HCT116 (cell line): Measurements from ENCODE around the gene TJP3. TPM values are rescaled to one million over a fixed set of nuclear protein-coding genes. Genes with fewer than 3 reads are reported as not detected.

Experiments
- ATAC-seq: fragments of 200-7000 bp; cut with Tn5 transposase; 2 replicates; pipeline ENCODE4 v1.9.1; 2020; ENCODE audit warnings: mild to moderate bottlenecking, moderate library complexity
- BruUV-seq: library from RNA; stranded (reverse); fragments of 400-500 nt; replicated peaks from 2 replicates; lab custom pipeline; 2021; lab: Mats Ljungman, UMichigan
- CTCF ChIA-PET: fragments of 300-600 bp; sonication (Branson Sonifier 250); formaldehyde crosslinking; loops from one replicate; lab custom pipeline; 2021; ENCODE audit warnings: antibody characterized with exemption; lab: Charles Lee
- POLR2A ChIA-PET: fragments of 300-600, 350-600 bp; sonication (Branson Sonifier 250); formaldehyde crosslinking; loops from one replicate; lab custom pipeline; 2021; ENCODE audit warnings: antibody characterized with exemption; lab: Charles Lee
- RAD21 ChIA-PET, 2 experiments: fragments of 300-600 bp; sonication (Branson Sonifier 250); formaldehyde crosslinking; loops; one replicate each; lab custom pipeline; 2023; ENCODE audit warnings: low total read pairs in 2 of 2; ENCODE audit not compliant: uncharacterized antibody in 2 of 2, unreplicated experiment in 2 of 2, low non-redundant PET in 1 of 2; lab: Charles Lee
- DNase-seq: peaks from one replicate; pipeline ENCODE4 v3.0.0-alpha.2; 2010; ENCODE audit warnings: low read depth, low spot score
- H2AFZ ChIP-seq: fragments of 200-600 bp; shearing (Covaris generic), sonication (generic); 2 replicates; pipeline ENCODE4 v1.6.1; 2017; ENCODE audit warnings: low read depth, mixed run types, mixed read lengths, antibody characterized with exemption, low read length; ENCODE audit not compliant: poor library complexity, severe bottlenecking
- H3K27ac ChIP-seq: 2 replicates; pipeline ENCODE4 v1.5.1; 2012; ENCODE audit warnings: low read depth, low read length
- H3K27me3 ChIP-seq: fragments of 200-600 bp; sonication (generic); 2 replicates; pipeline ENCODE4 v1.6.1; 2016; ENCODE audit warnings: mixed run types, low read length, mixed read lengths; ENCODE audit not compliant: insufficient read depth
- H3K36me3 ChIP-seq, 2 experiments: fragments of 200-500 bp in 1 of 2; fragments of 200-600 bp in 1 of 2; sonication (Bioruptor generic) in 1 of 2; sonication (generic) in 1 of 2; 2 replicates each; pipeline versions ENCODE4 v1.5.1 to v1.6.1; 2014 to 2016; ENCODE audit warnings: low read length in 2 of 2, inconsistent platforms in 1 of 2, mixed read lengths in 1 of 2, mixed run types in 1 of 2; ENCODE audit not compliant: insufficient read depth in 2 of 2, control insufficient read depth in 1 of 2
- H3K4me1 ChIP-seq, 2 experiments: fragments of 200-600 bp in 1 of 2; sonication (generic) in 1 of 2; 2 replicates each; pipeline versions ENCODE4 v1.5.1 to v1.6.1; 2012 to 2017; ENCODE audit warnings: low read length in 2 of 2, inconsistent platforms in 1 of 2, mild to moderate bottlenecking in 1 of 2, mixed read lengths in 1 of 2, mixed run types in 1 of 2, moderate library complexity in 1 of 2; ENCODE audit not compliant: insufficient read depth in 2 of 2, control insufficient read depth in 1 of 2
- H3K4me2 ChIP-seq: fragments of 200-600 bp; sonication (generic); 2 replicates; pipeline ENCODE4 v1.6.1; 2017; ENCODE audit warnings: mixed run types, low read length, mixed read lengths
- H3K4me3 ChIP-seq, 2 experiments: fragments of 200-600 bp in 1 of 2; sonication (generic) in 1 of 2; replicated peaks in 1 of 2; 2 replicates each; pipeline ENCODE4 v1.5.1; 2011 to 2016; ENCODE audit warnings: low read length in 2 of 2, control low read depth in 1 of 2, low read depth in 1 of 2, mild to moderate bottlenecking in 1 of 2, mixed read lengths in 1 of 2, mixed run types in 1 of 2
- H3K79me2 ChIP-seq: fragments of 200-600 bp; sonication (generic); 2 replicates; pipeline ENCODE4 v1.6.1; 2017; ENCODE audit warnings: mild to moderate bottlenecking, mixed run types, low read length, moderate library complexity, mixed read lengths; ENCODE audit not compliant: insufficient read depth
- H3K9ac ChIP-seq: fragments of 200-600 bp; sonication (generic); 2 replicates; pipeline ENCODE4 v1.6.1; 2016; ENCODE audit warnings: low read length, mixed read lengths
- H3K9me2 ChIP-seq: fragments of 200-600 bp; sonication (generic), shearing (Covaris generic); 2 replicates; pipeline ENCODE4 v1.6.1; 2017; ENCODE audit warnings: mixed run types, mild to moderate bottlenecking, moderate library complexity; ENCODE audit not compliant: insufficient read depth
- H3K9me3 ChIP-seq, 2 experiments: fragments of 200-500 bp in 1 of 2; fragments of 200-600 bp in 1 of 2; sonication (Bioruptor generic) in 1 of 2; sonication (generic) in 1 of 2; 2 replicates each; pipeline ENCODE4 v1.6.1; 2014 to 2017; ENCODE audit warnings: low read length in 2 of 2, mixed read lengths in 2 of 2, inconsistent platforms in 1 of 2, low read depth in 1 of 2, mild to moderate bottlenecking in 1 of 2, mixed run types in 1 of 2, moderate library complexity in 1 of 2; ENCODE audit not compliant: control insufficient read depth in 1 of 2, insufficient read depth in 1 of 2
- H4K20me1 ChIP-seq: fragments of 200-600 bp; sonication (generic), shearing (Covaris generic); 2 replicates; pipeline ENCODE4 v1.6.1; 2017; ENCODE audit warnings: mixed run types, mild to moderate bottlenecking, moderate library complexity; ENCODE audit not compliant: insufficient read depth
- CBX3 ChIP-seq: IDR thresholded peaks from 2 replicates; pipeline ENCODE4 v1.6.1; 2012; ENCODE audit warnings: low read depth
- CEBPB ChIP-seq: IDR thresholded peaks from 2 replicates; pipeline ENCODE4 v1.6.1; 2012; ENCODE audit warnings: low read depth
- EGR1 ChIP-seq: IDR thresholded peaks from 2 replicates; pipeline ENCODE4 v1.6.1; 2012; ENCODE audit warnings: low read depth
- ELF1 ChIP-seq: IDR thresholded peaks from 2 replicates; pipeline ENCODE4 v1.6.1; 2012; ENCODE audit warnings: low read depth, borderline replicate concordance
- EZH2phosphoT487 ChIP-seq: fragments of 200-600 bp; IDR thresholded peaks from 2 replicates; pipeline ENCODE4 v1.6.1; 2018; ENCODE audit warnings: antibody characterized with exemption, borderline replicate concordance
- FOSL1 ChIP-seq: IDR thresholded peaks from 2 replicates; pipeline ENCODE4 v1.6.1; 2012; ENCODE audit warnings: low read depth
- JUND ChIP-seq: IDR thresholded peaks from 2 replicates; pipeline ENCODE4 v1.6.1; 2012
- MAX ChIP-seq: IDR thresholded peaks from 2 replicates; pipeline ENCODE4 v1.6.1; 2012
- POLR2A ChIP-seq: IDR thresholded peaks from 2 replicates; pipeline ENCODE4 v1.7.0; 2011; ENCODE audit warnings: borderline replicate concordance; ENCODE audit not compliant: insufficient read depth, insufficient read length; ENCODE audit errors: extremely low read depth
- POLR2AphosphoS5 ChIP-seq: IDR thresholded peaks from 2 replicates; pipeline ENCODE4 v1.6.1; 2011; ENCODE audit warnings: mild to moderate bottlenecking, low read depth, low read length, moderate library complexity
- RAD21 ChIP-seq: IDR thresholded peaks from 2 replicates; pipeline ENCODE4 v1.6.1; 2012; ENCODE audit warnings: low read depth, mild to moderate bottlenecking
- REST ChIP-seq: IDR thresholded peaks from 2 replicates; pipeline ENCODE4 v1.6.1; 2012; ENCODE audit warnings: low read depth
- SIN3A ChIP-seq: IDR thresholded peaks from 2 replicates; pipeline ENCODE4 v1.6.1; 2012; ENCODE audit warnings: low read depth
- SP1 ChIP-seq: IDR thresholded peaks from 2 replicates; pipeline ENCODE4 v1.6.1; 2012; ENCODE audit warnings: low read depth
- SRF ChIP-seq: IDR thresholded peaks from 2 replicates; pipeline ENCODE4 v1.6.1; 2012; ENCODE audit warnings: low read depth
- TCF7L2 ChIP-seq: IDR thresholded peaks from 2 replicates; pipeline ENCODE4 v1.7.0; 2011; ENCODE audit warnings: borderline replicate concordance, inconsistent platforms; ENCODE audit not compliant: insufficient read depth, insufficient read length; ENCODE audit errors: extremely low read depth
- YY1 ChIP-seq: IDR thresholded peaks from 2 replicates; pipeline ENCODE4 v1.6.1; 2011; ENCODE audit warnings: low read length, low read depth, moderate library complexity, mild to moderate bottlenecking; ENCODE audit not compliant: insufficient replicate concordance; ENCODE audit errors: extremely low read depth
- ZFX ChIP-seq: fragments of 450-650 bp; IDR thresholded peaks from 2 replicates; pipeline ENCODE4 v1.6.1; 2017
- intact Hi-C: fragments of 100-400 bp; cut with micrococcal nuclease; formaldehyde crosslinking; loops from 2 replicates; pipeline ENCODE4 v1.10.0; 2022
- total RNA-seq: library from RNA; stranded (reverse); gene quantifications from one replicate; pipeline ENCODE4 v1.2.1, GENCODE V29; 2021; ENCODE audit not compliant: unreplicated experiment

Gene TJP3
- total RNA-seq, 1 experiment from 2014 or later, result 69.6 TPM

DNA sequence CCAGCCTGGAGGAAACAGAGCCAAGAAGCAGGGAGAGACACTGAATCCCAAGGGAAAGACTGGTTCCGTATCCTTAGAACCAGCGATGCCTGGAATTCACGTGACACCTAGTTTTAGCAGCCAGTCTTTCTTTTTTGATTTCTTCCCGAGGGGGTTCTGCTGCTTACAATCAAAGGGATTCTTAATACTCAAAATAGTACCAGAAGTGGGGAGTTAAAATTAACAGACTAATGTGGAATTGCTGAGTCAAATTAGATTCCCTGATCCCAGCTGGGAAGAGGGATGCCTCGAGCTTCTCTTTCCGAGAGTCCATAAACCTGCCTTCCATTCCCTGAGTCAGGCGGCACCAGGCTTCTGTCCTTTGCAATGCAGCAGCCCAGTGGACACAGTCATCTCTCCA, 82.8 kb downstream of the TJP3 start:
- intact Hi-C loops, result no loop called here
- Histone ChIP-seq H3K36me3 (no peaks in the 10 kb centered on the region), H3K9ac (no peak overlapping the region), H3K27me3 (no peaks in the 10 kb centered on the region), H3K4me1 (no peaks in the 10 kb centered on the region), H3K9me3 (no peaks in the 10 kb centered on the region), H3K79me2 (no peaks in the 10 kb centered on the region), H3K27ac (no peak overlapping the region), H4K20me1 (no peaks in the 10 kb centered on the region), H2AFZ (no peak overlapping the region), H3K4me2 (no peak overlapping the region), H3K4me3 (no peak overlapping the region), H3K9me2 (no peaks in the 10 kb centered on the region)
- ChIA-PET RAD21 (no interaction called here), CTCF (no interaction called here), POLR2A (no interaction called here)
- no TSS peak for BruUV-seq
- ATAC-seq (no peak), DNase-seq (no peak)
- TF ChIP-seq POLR2AphosphoS5, result no peak
- TF ChIP-seq EGR1, result no peak
- no peak for TF ChIP-seq SP1
- TF ChIP-seq TCF7L2, result no peak
- no peak for TF ChIP-seq CBX3
- TF ChIP-seq FOSL1, result no peak
- TF ChIP-seq REST, result no peak
- TF ChIP-seq SRF, result no peak
- no peak for TF ChIP-seq YY1
- TF ChIP-seq RAD21, result no peak
- TF ChIP-seq MAX, result no peak
- no peak for TF ChIP-seq CEBPB
- TF ChIP-seq SIN3A, result no peak
- no peak for TF ChIP-seq EZH2phosphoT487
- TF ChIP-seq POLR2A, result no peak
- no peak for TF ChIP-seq ZFX
- TF ChIP-seq JUND, result no peak
- TF ChIP-seq ELF1, result no peak
